ENCODE results near the gene THRA.

THRA gene

GRCh38 chr17:40110026-40110845 is 47.5 kb downstream of the THRA start:
- in situ Hi-C loops (cut with HindIII; ENCODE audit: low sequenced_read_pairs), result no loop called here

- in situ Hi-C loops (cut with HindIII; ENCODE audit: low sequenced_read_pairs), result no loop called here
These were observed 48.7 kb downstream of the THRA start for GRCh38 chr17:40111221-40112128.

GRCh38 chr17:40112191-40112711 is 49.5 kb downstream of the THRA start:
- in situ Hi-C loops (cut with HindIII; ENCODE audit: low sequenced_read_pairs), result no loop called here

GRCh38 chr17:40112718-40113109 is 49.9 kb downstream of the THRA start:
- in situ Hi-C loops (cut with HindIII; ENCODE audit: low sequenced_read_pairs), result no loop called here

DNA sequence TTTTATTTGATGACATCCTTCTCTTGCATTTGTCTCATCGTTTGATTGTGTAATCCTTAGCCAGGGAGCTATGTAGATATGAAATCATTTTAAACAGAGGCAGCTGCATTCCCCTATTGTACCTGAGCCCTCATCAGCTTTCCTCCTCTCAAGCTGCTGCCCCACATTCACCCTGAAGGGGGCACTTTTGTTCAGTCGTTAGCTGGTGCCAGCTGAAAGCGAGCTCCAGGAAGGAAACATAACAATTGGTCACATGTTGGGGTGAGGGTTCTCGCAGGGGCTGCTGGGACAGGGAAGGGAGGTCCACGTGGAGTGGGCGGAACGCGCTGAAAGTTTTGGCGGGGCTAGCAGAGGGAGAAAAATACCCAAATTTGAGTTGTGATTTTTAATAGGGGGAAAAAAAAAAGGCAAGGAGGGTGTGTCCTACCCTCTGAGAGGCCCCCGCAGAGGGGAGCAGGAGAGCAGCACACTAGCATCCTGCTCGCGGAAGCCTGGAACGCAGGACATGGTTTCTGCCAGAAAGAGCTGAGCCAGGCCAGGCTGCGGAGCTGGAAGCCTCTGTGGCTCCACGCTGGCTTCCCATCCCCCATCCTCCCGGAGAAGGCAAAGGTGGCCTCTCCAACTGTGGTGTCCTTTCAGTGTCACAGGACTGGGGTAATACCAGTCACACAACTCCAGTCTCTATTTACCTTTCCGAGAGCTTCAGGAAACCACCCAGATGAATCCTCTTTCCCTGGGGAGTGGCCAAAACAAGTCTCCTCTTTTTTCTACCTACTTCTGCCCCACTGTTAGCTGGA is 50.5 kb downstream of the THRA start:
- in situ Hi-C loops (cut with HindIII; ENCODE audit: low sequenced_read_pairs), result no loop called here

DNA sequence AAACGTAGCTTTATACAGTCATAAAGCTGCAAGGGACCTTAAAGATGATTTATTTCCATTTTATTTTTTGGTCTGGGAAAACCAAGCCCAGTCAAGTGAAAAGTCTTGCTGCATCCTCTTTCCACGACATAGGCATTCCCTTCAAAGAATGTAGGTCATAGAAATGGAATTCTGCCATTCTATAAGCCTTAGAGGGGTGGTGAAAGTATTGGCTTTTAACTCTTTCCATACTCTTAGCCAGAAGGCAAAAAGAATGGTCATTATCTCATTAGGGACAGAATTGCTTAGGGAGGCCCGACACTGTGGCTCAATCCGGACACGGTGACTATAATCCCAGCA is 51.1 kb downstream of the THRA start:
- in situ Hi-C loops (cut with HindIII; ENCODE audit: low sequenced_read_pairs), result no loop called here

DNA sequence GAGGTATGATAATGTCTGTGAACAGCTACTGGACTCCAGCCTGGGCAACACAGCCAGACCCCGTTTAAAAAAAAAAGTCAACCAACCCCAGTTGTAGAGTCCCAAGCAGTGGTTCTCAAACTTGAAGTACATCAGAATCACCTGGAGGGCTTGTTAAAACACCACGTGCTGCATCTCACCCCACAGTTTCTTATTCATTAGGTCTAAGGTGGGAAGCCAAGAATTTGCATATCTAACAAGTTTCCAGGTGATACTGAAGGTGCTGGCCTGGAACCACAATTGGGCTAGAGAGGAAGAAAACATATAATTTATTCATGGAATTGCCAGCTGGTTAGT is 52.3 kb downstream of the THRA start:
- in situ Hi-C loops (cut with HindIII; ENCODE audit: low sequenced_read_pairs), result no loop called here

DNA sequence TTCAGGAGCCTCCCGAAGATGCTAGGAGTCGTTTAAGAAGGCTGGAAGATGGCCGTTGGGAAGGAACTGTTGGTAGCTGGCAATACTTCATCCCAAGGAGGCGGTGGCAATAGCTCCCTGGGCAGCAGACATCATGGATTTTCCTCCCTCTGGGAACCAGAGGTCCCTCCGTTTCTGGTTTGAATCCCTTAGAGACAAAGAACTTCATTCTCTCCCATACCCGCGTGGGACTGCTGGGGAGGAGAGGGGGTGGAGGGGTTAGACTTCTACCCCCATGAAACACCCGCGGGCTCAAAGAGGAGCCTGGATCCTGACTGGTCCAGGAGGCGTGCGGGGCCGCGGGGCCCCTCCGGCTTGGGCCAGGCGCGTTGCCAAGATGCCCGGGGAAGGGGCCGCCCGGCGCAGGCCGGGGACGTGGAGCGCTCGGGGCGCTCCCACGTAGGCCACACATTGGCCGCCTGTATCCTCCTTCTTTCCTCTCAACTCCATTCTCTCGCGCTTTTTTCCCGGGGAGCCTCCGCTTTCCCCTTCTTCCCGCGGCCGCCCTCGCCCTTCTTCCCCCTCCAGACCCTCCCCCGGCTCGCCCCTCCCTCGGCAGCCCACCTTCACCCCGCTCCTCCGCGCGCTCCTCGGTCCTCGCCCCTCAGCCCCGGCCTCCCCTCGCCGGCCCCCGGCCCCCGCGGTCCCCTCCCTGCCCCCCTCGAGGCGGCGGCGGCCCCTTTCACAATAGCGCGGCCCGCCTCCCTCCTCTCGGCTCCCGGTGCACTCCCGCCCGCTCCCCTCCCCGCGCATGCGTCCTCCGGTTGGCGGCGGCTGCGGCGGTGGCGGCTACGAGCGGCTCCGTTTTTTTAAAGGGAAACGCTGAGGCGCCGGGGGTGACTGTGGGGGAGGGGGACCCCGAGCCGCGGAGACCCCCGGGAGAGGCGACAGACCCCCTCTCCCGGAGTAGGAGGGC is 58.7 kb downstream of the THRA start, which contains the start of gene MSL1:
MSL1 (plus strand) TSS at position 791 of the 955 bp plus-strand sequence. CDS start 642 bp downstream, outside the sequence.
- in situ Hi-C loops (cut with HindIII; ENCODE audit: low sequenced_read_pairs), result no loop called here

DNA sequence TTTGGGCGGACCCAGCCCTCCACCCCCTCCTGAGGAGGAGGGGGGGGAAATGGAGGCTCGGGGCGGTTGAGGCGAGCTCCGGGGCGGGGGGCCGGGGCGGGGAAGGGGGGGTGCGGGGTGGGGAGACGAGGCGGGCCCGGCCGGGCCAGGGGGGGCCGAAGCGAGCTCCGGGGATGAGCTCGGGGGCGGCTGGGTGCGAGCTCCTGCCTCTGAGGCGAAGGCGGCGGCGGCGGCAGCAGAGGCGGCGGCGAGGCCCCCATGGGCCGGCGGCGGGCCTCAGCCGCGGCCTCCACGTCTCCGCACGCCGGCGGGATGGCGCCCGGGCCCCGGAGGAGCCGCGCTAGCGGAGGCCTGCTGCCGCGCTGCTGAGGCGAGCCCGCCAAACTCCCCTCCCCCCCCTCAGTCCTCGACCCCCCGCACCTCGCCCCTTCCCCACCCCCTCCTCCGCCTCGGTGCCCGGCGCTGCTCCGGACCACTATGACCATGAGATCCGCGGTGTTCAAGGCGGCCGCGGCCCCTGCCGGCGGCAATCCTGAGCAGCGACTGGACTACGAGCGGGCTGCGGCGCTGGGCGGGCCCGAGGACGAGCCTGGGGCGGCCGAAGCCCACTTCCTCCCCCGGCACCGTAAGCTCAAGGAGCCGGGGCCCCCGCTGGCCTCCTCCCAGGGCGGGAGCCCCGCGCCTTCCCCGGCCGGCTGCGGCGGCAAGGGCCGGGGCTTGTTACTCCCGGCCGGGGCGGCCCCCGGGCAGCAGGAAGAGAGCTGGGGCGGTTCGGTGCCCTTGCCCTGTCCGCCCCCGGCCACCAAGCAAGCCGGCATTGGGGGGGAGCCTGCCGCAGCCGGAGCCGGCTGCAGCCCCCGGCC is 59.6 kb downstream of the THRA start:
- in situ Hi-C loops (cut with HindIII; ENCODE audit: low sequenced_read_pairs), result no loop called here

- in situ Hi-C loops (cut with HindIII; ENCODE audit: low sequenced_read_pairs), result no loop called here
These were observed 60.4 kb downstream of the THRA start for GRCh38 chr17:40122999-40123810.

- in situ Hi-C loops (cut with HindIII; ENCODE audit: low sequenced_read_pairs), result no loop called here
These were observed 61.0 kb downstream of the THRA start for GRCh38 chr17:40123811-40124114.

DNA sequence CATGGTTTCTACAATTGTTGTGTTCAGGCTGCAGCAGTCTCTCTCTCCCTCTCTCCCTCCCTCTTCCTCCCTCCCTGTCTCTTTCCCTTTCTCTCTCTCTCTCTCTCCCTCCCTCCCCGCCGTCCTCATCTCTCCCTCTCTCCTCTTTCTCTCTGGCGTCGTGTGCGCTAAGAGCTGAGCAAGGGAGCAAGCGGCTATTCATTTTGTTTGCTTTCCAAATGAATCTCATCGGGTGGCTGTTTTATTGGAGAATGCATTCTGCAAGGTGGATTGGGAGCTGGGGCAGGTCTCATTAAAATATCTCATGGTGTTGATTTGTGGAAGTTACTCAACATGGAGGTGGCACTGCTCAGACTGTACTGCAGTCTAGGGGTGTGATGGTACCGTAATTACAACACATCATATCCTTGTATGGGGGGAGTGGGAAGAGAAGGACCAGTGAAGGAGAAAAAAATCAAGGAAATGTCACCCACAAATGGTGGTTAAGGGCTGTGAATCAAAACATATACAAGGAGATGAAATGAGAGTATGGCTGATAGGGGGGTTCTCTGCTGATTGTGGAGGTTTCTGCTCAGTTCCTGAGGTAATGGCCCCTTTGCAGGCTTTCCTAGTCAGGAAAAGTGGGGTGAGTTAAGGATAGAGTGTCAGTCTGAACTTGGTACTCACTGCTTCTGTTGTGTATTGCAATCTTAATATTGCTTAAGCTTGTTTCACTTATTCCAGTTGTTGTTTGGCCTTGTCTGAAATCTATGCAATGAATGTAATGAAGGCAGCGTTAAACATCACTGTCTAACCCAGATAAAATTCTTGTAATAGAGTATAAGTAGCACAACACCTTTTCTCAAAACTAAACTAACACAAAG is 61.7 kb downstream of the THRA start:
- in situ Hi-C loops (cut with HindIII; ENCODE audit: low sequenced_read_pairs), result no loop called here

DNA sequence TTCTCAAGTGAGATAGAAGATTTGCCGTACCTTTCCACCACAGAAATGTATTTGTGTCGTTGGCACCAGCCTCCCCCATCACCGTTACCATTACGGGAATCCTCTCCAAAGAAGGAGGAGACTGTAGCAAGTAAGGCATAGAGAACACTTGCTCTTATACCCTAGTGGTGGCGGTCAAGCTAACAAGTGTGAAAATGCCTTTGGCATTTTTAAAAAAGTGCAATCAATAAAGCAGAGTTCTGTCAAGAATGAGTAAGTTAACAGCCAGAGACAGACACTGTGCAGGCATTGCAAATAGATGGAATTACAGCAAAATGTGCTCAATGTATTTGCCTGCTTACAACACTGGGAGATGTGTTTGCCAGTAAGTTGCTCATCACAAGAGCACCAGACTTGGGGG is 66.7 kb downstream of the THRA start:
- in situ Hi-C loops (cut with HindIII; ENCODE audit: low sequenced_read_pairs), result no loop called here

DNA sequence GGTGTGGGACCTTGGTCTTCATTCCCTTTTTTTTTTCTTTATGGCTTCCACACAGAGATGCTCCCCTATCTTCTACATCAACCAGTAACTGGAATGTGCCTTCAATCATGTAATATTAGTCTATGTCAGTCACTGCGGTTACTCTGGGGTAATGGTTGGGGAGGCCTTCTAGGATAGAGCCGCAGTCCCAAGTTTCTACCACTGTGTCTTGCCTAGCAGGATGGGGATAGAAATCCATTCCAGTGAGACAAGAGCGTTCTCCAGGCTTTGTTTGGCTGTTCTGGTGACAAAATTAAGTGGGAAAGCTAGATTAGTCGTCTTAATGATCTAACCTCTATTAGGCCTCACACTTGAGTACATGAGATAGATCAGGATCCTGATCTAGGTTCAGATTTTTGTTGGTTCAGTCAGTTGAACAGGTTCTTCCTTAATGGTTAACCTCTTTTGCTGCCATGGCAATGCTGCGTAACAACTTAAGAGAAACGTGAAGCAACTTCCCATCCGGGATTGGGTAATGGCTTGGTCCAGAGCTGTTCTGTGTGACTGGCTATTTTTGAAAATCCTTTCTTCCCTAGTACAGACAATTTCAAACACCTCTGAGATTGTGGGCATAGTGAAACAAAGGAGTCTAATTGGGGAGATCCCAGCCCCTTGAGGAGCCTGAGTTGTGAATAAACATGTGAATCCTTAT is 67.7 kb downstream of the THRA start:
- in situ Hi-C loops (cut with HindIII; ENCODE audit: low sequenced_read_pairs), result no loop called here

GRCh38 chr17:40134184-40134583 is 71.4 kb downstream of the THRA start:
- in situ Hi-C loops (cut with HindIII; ENCODE audit: low sequenced_read_pairs), result no loop called here

GRCh38 chr17:40135817-40136216 is 73.1 kb downstream of the THRA start:
- in situ Hi-C loops (cut with HindIII; ENCODE audit: low sequenced_read_pairs), result no loop called here

- in situ Hi-C loops (cut with HindIII; ENCODE audit: low sequenced_read_pairs), result no loop called here
These were observed 76.8 kb downstream of the THRA start for GRCh38 chr17:40139566-40140058.

All from endothelial cell of hepatic sinusoid (primary cell).